ENCODE data around the gene USH2A.

GRCh38 chr1:215623162-215623561 is 800.1 kb downstream of the USH2A start:
- TF ChIP-seq CTCF (IDR thresholded peaks at IDR 0.05) (no peak), POLR2AphosphoS5 (IDR thresholded peaks at IDR 0.05) (no peak), EP300 (IDR thresholded peaks at IDR 0.05) (no peak)
